ENCODE results near the gene DHCR24. TPM values are rescaled to one million over a fixed set of nuclear protein-coding genes. Genes with fewer than 3 reads are reported as not detected.

DHCR24 gene
- total and polyA plus RNA-seq, 2 of the 13 experiments (the other 11 are each of a cell fraction or from before 2014, with no cell fraction given): 374 to 448 TPM

GRCh38 chr1:54807756-54808155, 79.2 kb downstream of the DHCR24 start:
- H3K4me3 ChIP-seq (replicated peaks in 1 of 3; ENCODE audit: insufficient read depth in 1 of 3, low read depth in 2 of 3, low read length in 3 of 3): no peak overlapping the region
- ChIA-PET POLR2A (no interaction called here), CTCF (ENCODE audit: low intra/inter-chr PET ratio, low total read pairs) (interaction anchor here (1.5 kb wide), 1 partner anchor 136 kb away, joined by 5 read pairs; no protein-coding TSS in a partner anchor)
- in situ Hi-C loops (cut with HindIII; ENCODE audit: extremely low pct_ligation_motif_present, low pct_unique_long_range_greater_than_20kb): no loop called here
- H3K27ac ChIP-seq (ENCODE audit: extremely low read length, insufficient read depth, low read length): no peak overlapping the region
- H2AFZ ChIP-seq (ENCODE audit: low read length): no peak overlapping the region
- H3K4me2 ChIP-seq (ENCODE audit: low read depth, low read length): no peak overlapping the region
- H3K9ac ChIP-seq (ENCODE audit: insufficient read depth, low read depth, low read length): no peak overlapping the region
- no peaks in the 10 kb centered on the region for H3K9me3 ChIP-seq (ENCODE audit: low read length)
- H3K36me3 ChIP-seq (replicated peaks in 1 of 2; ENCODE audit: control insufficient read depth in 1 of 2, insufficient read depth in 2 of 2, low read length in 2 of 2): no peaks in the 10 kb centered on the region
- ATAC-seq (no peak), DNase-seq (ENCODE audit: low spot score) (no peak), FAIRE-seq (no peak)
- no peaks in the 10 kb centered on the region for H3K79me2 ChIP-seq (ENCODE audit: insufficient read depth, low read length)
- BruUV-seq (replicated peaks): no TSS peak
- H3K27me3 ChIP-seq (ENCODE audit: control insufficient read depth in 1 of 2, insufficient read depth in 2 of 2, low read length in 2 of 2): peaks cover 0 to 11% of the 10 kb centered on the region in 2 experiments; a peak in 3 of 5 replicates
- WGBS (ENCODE audit: low lambda C conversion rate): 71% methylated on average over 7 of the region's 7 CpGs
- intact Hi-C loops (cut with micrococcal nuclease; ENCODE audit: unreplicated experiment): loop anchor here (2.0 kb wide), 1 partner anchor 15 kb away; no protein-coding TSS in a partner anchor
- H4K20me1 ChIP-seq (ENCODE audit: insufficient read depth, low read length): no peaks in the 10 kb centered on the region
- peaks cover 45% of the 10 kb centered on the region for H3K4me1 ChIP-seq (ENCODE audit: insufficient read depth, low read length)
- TF ChIP-seq TARDBP (CRISPR knock-in tag; IDR thresholded peaks at IDR 0.05) (no peak), HOXD1 (CRISPR knock-in tag; IDR thresholded peaks at IDR 0.05) (no peak), ZHX2 (IDR thresholded peaks at IDR 0.05; ENCODE audit: low read depth) (no peak), ZHX2 (CRISPR knock-in tag; IDR thresholded peaks at IDR 0.05; ENCODE audit: borderline replicate concordance) (no peak), MIER3 (CRISPR knock-in tag; IDR thresholded peaks at IDR 0.05; ENCODE audit: borderline replicate concordance) (no peak), ZNF235 (CRISPR knock-in tag; IDR thresholded peaks at IDR 0.05; ENCODE audit: borderline replicate concordance) (no peak), ZNF777 (CRISPR knock-in tag; IDR thresholded peaks at IDR 0.05) (no peak), DMAP1 (CRISPR knock-in tag; IDR thresholded peaks at IDR 0.05) (no peak), ASH2L (IDR thresholded peaks at IDR 0.05; ENCODE audit: insufficient read length, low read depth, low read length) (no peak), SP140L (CRISPR knock-in tag; IDR thresholded peaks at IDR 0.05; ENCODE audit: borderline replicate concordance) (no peak), HINFP (CRISPR knock-in tag; IDR thresholded peaks at IDR 0.05; ENCODE audit: low read depth) (no peak), DNMT3B (CRISPR knock-in tag; conservative IDR thresholded peaks at IDR 0.05) (no peak), HES4 (CRISPR knock-in tag; IDR thresholded peaks at IDR 0.05; ENCODE audit: borderline replicate concordance) (no peak), ZNF275 (CRISPR knock-in tag; IDR thresholded peaks at IDR 0.05; ENCODE audit: borderline replicate concordance) (no peak), ZNF772 (CRISPR knock-in tag; IDR thresholded peaks at IDR 0.05) (no peak), HNRNPL (IDR thresholded peaks at IDR 0.05; ENCODE audit: low read depth, low read length) (no peak)

All from HepG2 (cell line).